HG02610 (cell line): ENCODE results near the gene ANKH.

ENCODE experiments used
- ATAC-seq: cut with Tn5 transposase; IDR thresholded peaks from one replicate; pipeline ENCODE4 v1.9.1; 2021; ENCODE audit warnings: mild to moderate bottlenecking, moderate library complexity; ENCODE audit not compliant: unreplicated experiment

The ANKH gene

DNA sequence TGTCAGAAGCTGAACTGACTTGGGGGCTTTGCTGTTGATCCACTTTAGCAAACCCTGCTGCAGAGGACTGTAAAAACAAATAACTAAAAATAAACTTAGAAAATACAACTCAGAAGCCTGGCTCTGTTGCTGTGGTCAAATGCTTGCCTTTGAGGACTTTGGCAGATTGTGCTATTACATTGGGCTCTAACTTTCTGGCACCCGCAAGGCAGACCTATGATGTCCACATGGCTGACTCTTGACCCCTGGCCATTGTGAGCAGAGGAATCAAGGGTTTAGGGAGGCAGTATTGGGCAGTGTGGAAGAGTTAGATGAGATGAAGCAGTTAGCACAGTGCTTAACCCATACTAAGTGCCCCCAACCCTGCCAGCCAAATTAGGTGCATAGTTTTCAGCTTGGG is 173.1 kb downstream of the ANKH start:
- no peak for ATAC-seq

DNA sequence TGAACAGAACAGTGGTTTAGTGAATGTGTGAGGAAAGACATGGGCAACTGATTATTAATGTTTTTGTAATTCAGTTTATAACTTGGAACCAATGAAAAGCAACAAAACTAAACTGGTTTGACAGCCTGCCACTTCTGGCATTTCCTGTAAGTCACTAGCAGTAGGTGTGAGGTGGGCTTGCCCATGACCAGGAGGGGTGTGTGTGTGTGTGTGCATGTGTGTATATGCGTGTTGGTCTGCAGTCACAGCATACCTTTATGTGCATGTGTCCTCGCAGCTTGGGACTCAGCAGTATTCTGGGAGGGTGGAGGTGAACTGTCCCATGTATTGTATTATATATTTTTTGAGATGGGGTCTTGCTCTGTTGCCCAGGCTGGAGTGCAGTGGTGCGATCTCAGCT is 174.7 kb downstream of the ANKH start:
- ATAC-seq, result no peak

DNA sequence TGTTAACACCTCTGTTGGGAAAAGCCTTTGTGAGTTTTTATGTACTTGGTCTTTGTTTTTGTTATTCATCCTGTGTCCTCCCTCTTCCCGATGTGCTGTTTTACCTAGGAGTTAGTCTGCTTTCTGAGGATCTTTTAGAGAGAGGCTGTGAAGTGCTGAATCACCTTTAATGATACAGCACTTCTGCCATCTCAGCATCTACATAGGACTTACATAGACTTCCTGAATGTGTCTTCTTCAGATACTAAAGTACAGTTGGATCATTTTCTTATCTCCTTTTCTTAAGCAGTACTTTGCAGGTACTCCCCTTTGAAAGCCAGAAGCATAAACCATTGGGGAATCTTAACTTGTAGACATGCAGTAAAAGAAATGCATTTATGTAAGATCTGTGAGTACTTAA is 175.5 kb downstream of the ANKH start:
- no peak for ATAC-seq

DNA sequence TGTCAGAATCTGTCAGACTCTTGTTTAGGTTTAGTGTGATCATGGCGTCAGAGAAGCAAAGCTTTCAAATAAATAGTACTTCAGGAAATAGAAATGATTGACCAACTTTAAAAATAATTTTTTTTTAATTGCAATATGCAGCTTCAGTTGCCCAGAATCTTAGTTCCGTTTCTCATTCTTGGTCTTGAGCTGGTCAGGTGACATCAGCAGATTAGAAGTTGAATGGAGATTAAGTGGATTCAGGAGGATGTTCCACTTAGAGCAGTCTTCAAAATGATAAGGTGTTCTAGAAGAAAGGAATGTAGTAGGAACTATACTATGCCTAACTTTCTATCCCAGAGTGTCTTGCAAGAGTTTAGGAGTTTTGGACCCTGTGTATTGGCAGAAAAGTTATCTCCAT is 176.4 kb downstream of the ANKH start:
- no peak for ATAC-seq

DNA sequence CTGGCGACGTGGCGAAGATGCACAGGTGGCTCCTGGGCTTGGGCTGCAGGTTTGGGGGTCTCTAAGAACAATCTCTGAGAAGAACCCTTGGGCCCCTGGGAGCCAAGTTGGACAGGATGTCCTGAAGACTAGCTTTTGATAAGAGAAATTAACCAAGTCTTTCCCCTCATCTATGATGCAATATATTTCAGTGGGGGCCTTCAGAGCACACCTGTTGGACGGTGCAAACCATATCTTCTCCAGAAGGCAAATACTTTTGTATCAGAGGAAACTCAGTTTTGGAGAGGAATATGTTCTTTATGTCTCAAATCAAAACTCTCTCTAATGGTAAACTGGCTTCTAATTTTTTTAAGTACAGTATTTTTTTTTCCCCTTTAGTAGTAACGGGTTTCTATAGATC is 178.5 kb downstream of the ANKH start:
- ATAC-seq, result no peak

DNA sequence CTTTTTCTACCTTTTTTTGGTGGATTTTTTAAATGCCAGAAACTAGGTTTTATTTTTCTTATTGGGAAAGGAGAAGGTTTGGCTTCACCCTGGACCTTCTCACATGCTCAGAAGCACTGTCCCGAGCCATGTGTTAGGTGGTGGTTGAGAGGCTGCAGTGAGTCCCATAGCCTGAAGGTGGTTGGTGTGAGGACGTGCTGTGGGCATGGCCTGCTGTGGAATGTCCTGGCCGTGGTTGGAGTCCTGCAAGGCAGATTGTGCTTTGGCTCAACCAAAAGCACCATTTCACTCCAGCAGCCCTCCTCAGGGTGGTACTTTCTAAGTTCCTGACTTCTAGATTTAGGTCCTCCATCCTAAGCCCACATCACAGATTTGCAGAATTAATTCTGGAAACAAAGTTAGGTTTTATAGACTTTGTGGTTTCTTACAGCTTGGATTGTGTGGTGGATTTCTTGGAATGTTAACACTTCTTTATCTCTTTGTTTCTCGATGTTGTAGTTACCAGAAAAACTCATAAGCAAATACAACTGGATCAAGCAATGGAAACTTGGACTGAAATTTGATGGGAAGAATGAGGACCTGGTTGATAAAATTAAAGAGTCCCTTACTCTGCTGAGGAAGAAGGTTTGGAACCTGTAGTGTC is 184.4 kb downstream of the ANKH start:
- ATAC-seq, result no peak

DNA sequence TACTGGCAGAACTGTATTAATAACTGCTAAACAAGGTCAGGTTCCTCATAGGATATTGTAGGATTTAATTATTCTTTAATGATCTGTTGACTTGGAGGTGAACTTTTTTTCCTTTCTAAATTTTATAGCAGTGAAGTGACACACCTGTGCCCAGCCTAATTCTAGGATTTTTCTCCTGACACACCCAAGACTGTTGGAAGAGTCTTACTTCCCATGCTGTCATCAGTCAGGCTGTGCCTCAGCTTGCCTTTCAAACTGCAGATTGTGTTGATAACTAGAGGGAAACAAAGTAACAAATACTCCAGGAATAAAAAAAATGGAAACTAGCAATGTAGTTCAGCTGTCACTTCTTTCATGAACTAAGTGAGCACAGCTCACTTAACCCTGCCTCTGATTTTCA is 185.1 kb downstream of the ANKH start:
- ATAC-seq, result no peak

DNA sequence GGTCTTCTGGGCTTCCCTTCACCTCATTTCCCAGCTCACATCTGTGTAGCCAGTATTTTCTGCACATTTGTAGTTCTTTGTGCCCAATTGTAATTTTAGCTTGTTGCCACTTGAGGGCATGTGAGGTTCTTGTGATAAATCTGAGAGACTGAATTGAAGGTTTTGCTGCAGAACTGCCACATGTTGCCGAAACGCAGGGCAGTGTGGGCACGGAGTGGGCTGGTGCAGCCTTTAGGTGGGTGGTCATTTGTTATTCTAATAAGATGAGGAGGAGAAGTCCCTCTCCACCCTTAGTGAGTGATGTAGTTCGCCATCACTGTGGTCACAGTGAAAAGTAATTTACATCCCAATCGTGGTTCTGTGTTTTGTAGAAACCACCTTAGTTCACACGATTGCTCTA is 185.8 kb downstream of the ANKH start:
- peak; percentile 95 for ATAC-seq

DNA sequence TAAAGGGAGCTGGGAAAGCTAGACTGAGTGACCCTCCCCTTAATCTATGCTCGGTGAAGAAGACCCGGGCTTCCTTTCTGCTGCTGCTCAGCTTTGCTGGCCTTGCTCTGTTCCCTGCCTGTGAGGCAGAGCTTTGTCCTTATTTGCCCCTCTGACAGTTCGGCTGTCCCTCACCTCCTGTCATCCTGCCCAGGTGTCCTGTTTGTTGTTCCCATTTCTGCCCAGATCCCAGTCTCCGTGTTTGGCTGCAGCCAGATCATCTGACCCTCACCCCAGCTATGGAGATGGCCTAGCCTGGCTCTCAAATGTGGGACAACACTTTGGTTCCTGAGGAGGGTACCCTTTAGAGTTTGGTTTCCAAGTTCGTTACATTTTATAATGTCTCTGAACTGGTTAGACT is 186.8 kb downstream of the ANKH start:
- no peak for ATAC-seq

DNA sequence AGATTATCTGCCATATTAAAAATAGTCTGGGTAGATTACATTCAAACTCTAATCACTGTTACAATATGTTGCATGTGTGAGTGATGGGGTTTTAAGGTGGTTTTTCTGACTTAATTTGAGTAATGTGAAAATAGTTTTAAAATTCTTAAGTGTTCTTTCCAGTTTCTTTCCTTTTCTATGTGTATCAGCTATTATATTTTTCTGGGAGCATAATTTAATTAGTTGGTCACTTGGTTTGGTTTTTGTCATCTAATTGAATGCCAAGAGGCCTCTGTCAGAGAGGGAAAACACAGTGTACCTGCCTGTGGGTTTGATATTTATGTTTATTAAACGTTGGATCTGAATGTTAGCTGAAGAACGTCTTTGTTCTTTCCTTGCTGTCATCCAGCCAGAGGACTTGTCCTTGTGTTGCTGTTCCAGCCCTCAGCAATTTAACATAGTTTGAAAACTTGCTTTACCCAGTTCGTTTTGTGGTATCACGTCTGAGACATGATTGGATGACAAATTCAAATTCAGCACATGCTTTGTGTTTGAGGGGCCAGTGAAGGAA is 187.6 kb downstream of the ANKH start:
- no peak for ATAC-seq

DNA sequence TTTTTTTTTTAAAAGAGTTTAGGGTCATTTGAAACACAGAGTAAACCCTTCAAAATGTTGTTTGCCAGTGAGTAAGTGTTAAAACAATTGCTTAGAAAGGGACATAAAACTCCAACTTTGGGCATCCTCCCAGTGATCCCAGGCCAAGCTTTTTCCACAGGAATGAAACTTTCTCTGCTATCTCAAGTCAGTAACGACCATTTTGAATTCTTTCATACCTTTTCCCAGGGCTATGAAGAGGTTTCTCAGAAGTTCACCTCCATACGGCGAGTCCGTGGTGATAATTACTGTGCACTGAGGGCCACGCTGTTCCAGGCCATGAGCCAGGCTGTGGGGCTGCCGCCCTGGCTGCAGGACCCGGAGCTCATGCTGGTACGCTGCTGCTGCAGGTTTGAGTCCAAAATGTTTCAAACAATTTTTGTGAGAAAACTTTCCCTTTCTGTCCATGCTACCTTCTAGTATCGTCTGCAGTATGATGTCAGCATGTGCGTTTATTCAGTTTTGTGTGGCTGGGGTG is 190.3 kb downstream of the ANKH start:
- no peak for ATAC-seq

DNA sequence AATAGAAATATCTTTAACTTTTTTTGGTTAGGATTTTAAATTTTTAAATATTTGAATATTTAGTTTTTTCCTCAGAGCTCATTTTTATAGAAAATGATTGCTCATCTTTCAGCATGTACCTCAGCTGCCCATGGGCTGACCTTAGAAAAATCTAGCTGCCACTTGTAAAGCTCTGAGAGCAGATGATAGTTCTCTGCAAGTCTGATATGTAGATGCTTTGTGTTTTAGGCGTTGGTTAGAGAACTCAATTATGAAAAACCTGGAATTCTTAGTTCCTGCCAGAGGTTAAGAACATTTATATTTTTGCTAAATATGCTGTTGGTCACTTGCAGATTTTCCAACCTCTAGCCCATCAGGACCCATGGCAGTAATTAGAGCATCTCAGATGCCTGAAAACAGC is 192.0 kb downstream of the ANKH start:
- no peak for ATAC-seq

DNA sequence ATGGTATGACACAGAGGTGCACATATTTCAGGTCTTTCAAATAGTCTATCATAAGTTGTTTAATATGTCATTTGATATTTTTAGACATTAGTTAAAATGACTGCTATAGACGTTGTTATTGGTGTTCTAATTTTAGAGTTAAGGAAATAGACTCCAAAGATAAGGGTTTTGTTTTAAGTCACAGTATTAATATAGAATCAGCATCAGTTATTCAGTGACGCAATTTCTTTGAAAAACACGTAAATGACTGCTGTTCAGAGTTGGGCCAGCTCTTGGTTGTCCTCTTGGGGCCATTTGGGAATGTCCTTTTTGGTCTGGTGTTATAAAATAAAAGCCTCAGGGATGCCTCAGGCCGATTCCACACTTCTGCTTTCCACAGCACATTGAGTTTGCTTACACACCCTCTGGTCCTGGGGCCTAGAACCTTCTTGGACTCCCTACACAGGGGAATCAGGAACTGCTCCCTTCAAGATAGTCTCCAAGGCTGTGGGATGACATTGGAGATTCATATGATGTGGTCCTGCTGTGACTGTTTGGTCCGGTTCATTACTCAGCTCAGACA is 192.7 kb downstream of the ANKH start:
- ATAC-seq, result peak; percentile 40

DNA sequence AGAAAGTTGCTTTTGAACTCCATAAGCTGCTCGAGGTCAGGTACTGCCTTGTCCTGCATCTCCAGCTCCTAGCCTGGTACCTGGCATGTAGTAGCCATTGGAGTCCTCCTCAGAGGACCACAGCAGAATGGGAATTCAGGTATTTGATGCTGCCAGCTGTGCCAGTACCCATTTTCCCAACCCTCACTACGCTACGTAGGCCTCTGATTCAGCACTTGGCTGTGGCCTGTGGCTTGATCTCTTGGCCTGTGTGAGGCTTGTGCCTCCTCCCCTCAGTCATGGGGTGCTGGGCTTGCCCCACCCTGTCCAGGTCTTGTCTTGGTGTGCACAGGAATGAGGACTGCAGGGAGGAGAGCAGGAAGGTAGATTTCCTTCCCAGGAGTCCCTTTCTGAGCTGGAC is 195.3 kb downstream of the ANKH start:
- ATAC-seq, result peak; percentile 44

DNA sequence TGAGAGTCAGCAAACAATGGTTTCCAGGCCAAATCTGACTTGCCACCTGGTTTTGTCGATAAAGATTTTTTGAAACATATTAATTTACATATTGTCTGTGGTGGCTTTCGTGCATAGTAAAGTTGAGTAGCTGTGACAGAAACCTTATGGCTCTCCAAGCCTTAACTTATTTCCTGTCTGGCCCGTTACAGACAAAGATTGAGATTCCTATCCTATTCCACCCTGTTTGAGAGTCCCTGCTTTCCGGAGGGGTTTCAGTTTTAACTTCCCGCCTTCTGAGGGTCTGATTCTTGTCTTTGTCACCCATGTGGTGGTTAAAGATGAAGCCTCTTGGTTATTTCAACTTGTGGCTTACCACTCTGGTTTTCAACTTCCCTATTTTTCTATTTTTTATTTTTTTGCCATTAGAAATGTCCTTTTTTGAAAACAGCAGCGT is 195.7 kb downstream of the ANKH start:
- peak; percentile 45 for ATAC-seq

DNA sequence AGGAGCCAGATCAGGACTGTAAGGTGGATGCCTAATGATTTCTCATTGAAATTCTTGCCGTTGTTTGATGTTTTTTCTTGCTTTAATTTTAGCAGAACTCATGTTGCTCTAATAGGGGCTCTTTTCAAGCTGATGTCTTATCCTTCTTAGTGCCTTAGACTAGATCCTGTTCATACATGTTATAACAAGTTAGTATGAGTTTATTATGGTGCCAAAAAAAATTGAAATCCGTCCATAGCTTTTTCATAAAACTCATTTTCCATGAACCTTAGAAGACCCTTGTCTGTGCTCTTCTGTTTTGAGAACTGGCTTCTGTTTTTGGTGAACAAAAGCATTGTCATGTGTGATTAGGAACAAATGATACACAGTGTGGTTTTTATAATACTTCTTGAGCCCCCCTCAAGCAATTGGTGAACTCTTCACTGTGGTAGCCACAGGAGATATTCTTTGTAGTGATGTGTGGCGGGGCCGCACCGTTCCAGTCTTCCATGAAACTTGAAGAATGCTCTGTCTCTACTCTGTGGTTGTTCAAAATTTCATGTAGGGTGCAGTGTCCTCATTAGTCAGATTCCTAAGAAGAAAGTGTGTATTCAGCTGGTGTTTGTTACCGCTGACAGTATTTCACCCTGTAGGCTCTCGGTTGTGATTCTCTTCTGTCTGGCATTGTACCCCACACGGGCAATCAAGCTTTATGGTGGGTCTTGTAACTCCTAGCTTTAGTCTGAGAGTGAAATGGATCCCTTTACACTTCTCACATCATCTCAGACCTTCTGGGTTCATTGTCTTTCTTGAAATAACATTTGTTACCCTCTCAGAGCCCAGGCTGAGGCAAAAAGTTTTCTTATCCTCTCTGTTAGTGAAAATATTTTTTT is 196.4 kb downstream of the ANKH start:
- no peak for ATAC-seq

DNA sequence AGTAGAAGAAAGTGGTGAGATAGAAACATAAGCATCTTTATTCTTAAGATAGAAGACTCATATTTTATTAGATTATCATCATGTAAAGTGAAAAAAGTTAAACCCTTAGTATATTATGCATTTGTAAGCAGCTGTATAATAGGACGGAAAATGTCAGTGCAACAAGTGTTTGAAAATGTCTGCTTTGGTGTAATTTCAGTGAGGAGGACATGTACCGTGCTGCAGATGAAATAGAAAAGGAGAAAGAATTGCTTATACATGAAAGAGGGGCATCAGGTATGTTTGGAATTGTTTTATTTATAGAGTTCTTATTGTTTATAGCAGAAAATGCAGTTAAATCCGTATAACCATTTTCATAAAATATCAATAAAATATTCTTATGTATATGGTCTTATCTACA is 198.1 kb downstream of the ANKH start:
- ATAC-seq, result no peak

DNA sequence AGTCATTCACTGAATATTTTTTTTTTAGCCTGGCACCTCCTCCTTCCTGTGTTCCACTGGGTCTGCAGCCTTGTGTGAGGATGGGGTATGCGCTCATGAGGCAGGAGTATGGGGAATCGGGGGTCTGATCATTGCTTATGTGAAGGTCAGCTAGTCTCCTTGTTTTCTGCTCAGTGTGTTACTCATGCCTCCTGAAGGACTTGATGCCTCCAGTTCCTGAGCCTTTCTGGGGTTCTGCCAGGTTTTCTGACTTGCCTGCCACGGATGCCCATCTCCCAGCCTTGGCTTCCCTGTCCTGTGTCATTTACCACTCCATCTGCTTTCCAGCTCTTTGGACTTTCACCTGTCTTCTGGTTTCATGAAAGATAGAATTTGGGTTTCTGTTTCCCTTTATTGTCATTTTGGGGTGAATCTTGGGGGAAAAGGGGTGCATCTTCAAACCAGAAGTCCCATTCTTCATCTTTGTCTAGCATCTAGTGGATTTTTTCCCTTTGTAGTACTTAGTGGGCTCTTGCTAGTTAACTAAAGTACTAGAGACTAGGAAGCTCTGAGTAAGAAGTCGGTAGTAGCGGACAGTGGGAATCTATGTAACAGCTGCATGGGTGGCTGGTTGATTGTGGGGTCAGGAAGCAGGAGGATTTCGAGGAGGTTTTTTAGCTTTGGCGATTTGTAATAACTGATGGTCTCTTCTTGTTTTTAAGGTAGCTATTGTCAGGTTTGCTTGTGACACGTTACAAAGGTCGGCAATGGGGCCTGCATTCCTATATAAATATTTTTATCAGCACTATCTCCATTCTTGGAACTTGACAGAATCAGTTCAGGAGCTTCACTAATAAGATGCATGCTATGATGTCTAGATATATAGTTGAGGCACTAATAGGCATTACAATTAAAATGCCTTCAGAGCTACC is 198.8 kb downstream of the ANKH start:
- no peak for ATAC-seq

DNA sequence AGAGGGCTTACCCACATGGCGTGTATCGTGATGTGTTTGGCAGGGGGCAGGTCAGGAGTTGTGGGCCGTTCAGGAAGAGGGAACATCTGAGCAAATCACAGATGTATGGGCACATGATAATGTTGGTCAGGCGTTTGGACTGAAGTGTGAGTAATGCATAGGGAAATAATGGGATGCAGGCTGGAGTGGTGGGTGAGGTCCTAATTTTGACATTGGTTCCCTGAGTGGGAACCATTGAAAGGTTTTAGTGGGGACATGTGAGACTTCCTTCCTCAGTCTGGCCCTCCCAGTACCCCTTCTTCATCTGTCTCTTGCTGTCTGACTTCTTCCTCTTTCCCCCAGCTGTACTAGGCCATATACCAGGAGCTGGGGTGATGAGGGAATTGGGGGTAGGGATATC is 199.5 kb downstream of the ANKH start:
- no peak for ATAC-seq

DNA sequence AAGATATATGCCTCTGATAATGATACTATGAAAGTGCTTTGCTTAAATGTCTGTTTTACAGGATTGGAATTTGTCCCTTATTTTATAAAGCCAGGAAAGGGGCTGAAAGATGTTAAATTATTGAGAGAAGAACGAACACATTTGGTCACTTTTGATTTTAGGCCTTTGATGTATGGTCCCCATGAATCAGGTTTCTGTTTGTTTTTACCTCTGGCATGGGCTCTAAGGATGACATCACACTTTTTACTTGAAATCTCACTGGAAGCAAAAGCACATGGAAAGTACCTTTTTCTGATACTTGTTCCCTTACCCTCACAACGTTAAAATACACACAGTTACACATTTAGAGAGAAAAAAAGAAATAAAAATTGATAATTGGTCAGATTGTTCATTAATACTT is 200.2 kb downstream of the ANKH start:
- peak; percentile 28 for ATAC-seq

DNA sequence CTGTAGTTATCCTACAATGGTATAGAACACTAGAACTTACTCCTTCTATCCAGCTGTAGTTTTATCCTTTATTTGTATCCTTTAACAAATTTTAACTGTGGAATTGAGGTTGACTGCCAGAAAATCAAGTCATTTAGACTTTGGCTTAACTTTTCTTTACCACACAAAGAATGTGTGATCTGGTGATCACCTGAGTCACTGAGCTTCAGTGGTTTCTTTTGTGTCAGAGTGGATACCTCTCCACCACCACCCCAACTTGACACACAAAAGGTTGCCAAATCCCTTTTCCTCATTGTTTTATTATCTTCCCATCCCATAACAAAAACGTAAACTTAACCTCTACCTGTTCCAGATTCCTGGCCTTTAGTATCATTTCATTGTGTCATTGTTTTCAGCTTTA is 201.6 kb downstream of the ANKH start:
- ATAC-seq, result no peak
